GM21423 (cell line): ENCODE measurements around the gene CACNG1.
"Not testable (repeated sequence)": the region's sequence is repeated elsewhere in the genome, so short reads cannot be mapped to it uniquely, and the experiment has no call there.

Experiments
- ATAC-seq: cut with Tn5 transposase; IDR thresholded peaks from one replicate; pipeline ENCODE4 v1.9.1; 2021; ENCODE audit warnings: mild to moderate bottlenecking, moderate library complexity; ENCODE audit not compliant: unreplicated experiment

Gene CACNG1

DNA sequence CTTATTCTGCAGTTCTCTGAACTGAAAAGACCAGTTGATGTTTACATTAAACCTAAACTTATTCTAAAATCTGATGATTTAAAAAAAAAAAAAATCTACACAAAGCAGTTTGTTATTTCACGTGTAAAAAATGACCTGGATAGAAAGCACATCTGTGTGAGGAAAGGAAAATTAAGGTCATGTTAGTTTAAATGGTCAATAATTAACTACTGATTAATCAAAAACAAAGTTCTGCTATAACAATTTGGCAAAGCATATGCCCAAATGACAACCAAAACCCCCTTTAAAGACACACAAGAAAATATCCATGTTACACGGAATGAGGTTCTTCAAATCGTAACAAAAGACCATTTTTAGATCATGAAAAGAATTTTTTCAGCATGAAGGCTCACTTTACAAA is 30.4 kb downstream of the CACNG1 start:
- no peak for ATAC-seq

DNA sequence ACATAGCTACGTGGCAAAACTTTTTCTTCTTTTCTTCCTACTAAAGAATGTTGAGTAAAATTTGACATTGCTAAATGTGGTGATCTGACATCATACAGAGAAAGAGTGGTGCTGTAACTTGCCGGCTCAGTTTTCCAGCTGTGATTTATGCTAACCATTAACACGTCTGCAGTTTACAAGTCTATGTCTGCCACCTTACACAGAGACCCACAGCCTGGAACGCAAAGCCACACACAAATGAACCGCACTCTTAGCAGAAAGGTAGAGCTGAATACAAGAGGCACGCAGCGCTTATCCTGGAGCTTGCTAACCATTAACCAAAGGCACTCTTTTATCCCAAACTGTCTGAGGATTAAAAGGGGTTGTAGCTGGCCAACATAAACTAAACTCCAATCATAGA is 31.9 kb downstream of the CACNG1 start:
- ATAC-seq: no peak

DNA sequence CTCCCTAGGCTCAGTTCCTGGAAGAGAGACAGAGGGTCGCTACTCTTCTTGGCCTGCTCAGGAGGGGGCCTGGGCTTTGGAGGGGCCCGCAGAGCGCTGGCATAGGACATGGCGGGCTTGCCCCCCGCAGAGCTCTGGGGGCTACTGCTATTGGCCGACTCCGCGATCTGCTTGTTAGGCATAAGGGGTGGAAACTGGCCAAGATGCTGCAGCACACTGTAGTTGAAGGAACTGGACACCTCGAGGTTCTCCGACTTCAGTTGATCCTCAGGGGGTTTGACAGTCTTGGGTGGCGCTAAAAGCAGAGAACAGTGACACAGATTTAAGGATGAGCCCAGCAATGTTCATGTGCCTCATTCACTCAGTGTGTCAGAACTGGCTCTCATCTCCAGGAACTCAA is 33.9 kb downstream of the CACNG1 start:
- no peak for ATAC-seq

DNA sequence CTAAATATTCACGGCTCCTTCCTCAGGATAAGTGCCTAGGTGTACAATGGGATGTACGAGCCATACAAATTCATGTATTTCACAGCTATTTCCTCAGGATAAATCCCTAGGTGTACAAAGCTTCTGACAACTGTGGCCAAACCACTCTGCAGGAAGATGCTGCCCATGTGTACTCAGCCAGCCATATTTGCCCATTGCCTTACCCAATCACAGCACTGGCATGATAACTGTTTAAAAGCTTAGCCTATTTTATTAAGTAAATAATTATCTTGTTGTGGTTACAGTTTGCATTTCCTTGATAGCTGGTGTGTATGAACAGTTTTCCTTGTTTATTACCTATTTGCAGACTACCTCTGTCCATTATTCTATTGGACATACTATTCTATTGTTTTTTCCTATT is 35.1 kb downstream of the CACNG1 start:
- ATAC-seq: no peak

GRCh38 chr17:67080804-67081203 is 36.5 kb downstream of the CACNG1 start:
- ATAC-seq: no peak

DNA sequence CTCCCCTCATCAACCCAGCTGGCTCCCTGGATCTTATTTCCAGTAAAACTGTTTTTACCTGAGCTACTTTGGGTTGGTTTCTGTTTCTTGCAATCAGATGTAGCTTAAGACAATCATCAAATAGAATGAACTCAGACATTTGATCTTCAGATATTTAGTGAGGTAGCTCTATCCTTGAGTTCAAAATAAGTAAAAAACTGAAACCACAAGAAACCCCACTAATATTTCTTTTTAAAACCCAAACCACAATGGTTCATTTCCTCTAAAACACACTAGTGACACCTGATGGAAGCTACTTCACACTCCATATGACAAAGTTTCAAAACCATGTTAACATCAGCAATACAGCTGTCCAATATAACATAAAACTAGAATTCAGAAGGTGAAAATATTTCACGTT is 37.8 kb downstream of the CACNG1 start:
- ATAC-seq: peak; percentile 84

DNA sequence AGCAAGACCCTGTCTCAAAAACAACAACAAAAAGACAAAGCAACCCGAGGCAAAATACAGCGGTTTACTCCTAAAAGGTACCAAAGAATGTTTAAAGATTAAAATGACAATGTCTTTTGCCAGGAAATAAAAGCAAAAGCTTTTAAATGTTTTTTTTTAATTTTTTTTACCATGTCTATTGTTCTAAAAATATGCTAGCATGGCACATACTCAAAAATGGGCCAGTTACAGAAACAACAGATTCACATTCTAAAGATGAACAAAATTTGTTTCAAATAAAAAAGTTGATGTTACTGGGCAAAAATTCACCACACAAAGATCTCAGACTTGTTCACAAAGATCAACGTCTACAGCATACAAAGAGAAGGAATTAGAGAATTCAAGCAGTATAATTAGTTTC is 41.1 kb downstream of the CACNG1 start:
- no peak for ATAC-seq

DNA sequence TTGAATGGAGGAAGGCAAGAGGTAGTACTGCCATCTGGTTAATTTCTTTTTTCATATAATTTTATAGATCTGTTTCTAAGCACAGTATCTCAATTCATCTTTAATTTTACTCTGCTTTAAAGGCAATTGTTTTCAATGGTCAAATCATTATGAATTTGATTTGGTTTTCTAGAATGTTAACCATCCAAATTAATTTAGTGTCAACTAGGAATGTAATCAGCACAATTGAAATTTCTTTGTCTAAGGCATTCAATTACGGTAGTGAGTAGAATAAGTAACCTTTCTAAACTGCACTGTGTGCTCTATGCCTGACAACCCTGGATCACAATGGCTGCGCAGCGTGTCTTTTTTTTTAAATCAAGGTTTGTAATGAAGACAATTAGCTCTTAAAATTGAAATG is 44.3 kb downstream of the CACNG1 start:
- no peak for ATAC-seq

DNA sequence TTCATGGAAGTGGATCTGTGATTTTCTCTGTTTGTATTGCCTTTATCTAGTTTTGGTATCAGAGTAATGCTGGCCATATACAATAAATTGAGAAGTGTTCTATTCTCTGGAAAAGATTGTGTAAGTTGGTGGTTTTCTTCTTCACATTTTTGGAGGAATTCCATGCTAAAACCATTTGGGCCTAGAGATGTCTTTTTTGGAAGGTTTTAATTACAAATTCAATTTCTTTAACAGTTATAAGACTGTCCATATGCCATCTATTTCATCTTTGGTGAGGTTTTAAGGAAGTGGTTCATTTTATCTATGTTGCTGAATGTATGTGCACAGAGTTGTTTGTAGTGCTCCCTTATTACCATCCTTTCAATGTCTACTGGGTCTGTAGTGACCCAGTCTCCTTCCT is 46.0 kb downstream of the CACNG1 start:
- ATAC-seq: no peak

DNA sequence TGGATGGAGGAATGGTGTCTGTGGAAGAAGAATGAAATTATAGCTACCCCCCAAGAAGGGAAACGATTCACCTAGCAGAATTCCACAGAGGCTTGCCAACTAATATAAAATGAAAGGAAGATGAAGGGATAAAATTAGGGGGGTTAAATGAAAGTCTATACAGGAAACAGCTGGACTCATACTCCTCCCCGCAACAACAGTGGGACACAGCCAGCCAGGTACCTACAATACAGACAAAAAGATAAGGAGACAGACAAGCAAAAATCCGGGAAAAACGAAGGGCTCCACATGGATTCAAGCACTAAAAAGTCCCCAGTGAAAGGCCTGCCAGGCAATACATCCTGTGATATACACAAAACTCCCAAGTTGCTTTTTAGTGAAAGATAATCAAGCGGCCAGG is 47.9 kb downstream of the CACNG1 start:
- ATAC-seq: no peak

DNA sequence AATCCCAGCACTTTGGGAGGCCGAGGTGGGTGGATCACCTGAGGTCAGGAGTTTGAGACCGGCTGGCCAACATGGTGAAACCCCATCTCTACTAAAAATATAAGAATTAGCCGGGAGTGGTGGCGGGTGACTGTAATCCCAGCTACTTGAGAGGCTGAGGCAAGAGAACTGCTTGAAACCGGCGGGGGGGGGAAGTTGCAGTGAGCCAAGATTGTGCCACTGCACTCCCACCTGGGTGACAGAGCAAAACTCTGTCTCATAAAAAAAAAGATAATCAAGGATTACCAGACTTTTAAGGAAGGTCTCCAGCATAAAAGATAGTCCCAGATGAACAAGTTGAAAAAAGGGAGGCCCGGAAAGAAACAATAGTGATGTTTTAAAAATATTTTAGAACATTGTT is 48.4 kb downstream of the CACNG1 start:
- ATAC-seq: not testable (repeated sequence)

DNA sequence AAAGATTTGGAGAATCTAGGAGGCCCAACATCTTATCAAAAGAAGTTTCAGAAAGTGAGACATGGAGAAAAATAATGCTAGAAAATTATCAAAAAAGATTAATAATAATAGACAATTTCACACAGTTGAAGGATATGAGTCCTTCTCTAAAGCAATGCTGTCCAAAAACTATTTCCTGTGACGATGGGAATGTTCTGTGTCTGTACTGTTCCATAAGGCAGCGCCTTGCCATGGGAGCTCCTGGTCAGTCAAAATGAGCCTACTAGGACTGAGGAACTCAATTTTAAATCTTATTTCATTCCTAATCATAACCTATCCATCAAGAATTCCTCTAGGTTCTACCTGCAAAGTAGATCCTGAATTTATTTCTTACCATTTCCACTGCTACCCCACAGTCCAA is 49.0 kb downstream of the CACNG1 start:
- no peak for ATAC-seq

DNA sequence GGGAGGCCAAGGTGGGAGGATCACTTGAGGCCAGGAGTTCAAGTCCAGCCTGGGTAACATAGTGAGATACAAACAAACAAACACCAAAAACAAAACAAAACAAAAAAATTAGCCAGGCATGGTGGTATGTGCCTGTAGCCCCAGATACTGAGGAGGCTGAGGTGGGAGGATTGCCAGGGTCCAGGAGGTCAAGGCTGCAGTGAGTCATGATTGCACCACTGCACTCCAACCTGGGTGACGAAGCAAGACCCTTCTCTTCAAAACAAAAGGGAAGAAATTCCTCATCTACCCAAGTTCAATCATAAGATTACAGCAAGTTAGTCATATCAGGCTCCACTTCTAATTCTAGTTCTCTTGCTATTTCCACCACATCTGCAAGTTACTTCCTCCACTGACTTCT is 50.9 kb downstream of the CACNG1 start:
- ATAC-seq: not testable (repeated sequence)

DNA sequence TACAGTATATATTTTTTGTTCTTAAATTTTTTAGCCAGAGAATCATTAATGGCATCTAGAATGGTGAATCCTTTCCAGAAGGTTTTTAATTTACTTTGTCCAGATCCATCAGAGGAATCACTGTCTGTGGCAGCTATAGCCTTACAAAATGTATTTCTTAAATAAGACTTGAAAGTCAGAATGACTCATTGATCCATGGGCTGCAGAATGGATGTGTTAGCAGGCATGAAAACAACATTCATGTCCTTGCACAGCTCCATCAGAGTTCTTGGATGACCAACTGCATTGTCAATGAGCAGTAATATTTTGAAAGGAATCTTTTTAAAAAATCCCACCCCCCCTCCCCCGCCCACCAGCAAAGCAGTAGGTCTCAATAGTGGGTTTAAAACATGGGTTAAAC is 51.4 kb downstream of the CACNG1 start:
- ATAC-seq: no peak

DNA sequence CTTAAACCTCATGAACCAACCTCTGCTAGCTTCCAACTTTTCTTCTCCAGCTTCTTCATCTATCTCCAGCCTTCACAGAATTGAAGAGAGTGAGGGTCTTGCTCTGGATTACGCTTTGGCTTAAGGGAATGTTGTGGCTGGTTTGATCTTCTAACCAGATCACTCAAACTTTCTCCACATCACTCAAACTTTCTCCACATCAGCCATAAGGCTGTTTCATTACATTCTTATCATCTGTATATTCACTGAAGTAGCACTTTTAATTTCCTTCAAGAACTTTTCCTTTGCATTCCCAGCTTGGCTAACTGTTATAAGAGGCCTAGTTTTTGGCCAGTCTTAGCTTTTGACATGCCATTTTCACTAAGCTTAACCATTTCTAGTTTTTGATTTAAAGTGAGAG is 52.3 kb downstream of the CACNG1 start:
- ATAC-seq: no peak

- ATAC-seq: no peak
Measured at GRCh38 chr17:67098006-67098405, 53.7 kb downstream of the CACNG1 start.

DNA sequence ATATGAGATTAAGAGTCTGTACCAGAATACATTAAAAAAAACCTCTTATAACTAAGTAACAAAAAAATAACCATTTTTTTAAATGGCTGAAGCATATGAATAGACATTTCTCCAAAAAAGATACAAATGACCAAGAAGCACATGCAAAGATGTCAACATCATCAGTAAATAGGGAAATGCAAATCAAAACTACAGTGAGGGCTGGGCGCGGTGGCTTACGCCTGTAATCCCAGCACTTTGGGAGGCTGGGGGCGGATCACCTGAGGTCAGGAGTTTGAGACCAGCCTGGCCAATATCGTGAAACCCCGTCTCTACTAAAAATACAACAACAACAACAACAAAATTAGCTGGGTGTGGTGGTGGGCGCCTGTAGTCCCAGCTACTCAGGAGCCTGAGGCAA is 60.3 kb downstream of the CACNG1 start:
- not testable (repeated sequence) for ATAC-seq

DNA sequence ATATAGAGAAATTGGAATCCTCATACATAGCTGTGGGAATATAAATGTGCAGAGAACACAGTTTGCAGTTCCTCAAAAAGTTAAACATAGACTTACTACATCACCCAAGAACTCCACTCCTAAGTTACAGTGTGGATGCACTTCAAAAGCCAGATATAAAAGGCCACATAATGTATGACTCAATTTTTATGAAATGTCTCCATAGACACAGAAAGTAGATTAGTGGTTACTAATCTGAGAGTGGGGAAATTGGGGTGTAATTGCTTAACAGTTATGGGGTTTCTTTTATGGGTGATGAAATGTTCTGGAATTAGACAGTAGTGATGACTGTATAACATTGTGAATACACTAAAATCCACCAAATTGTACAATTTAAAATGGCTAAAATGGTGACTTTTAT is 60.9 kb downstream of the CACNG1 start:
- no peak for ATAC-seq
